IPS DF 6.9 (cell line): ENCODE measurements around the gene MRPL42.
A peak's percentile ranks its signal among the peaks of the same experiment; 100 is the strongest.
"Not testable (repeated sequence)": the region's sequence is repeated elsewhere in the genome, so short reads cannot be mapped to it uniquely, and the experiment has no call there.

Experiments used
- DNase-seq: peaks from one replicate; pipeline ENCODE4 v3.0.0-alpha.2; 2013; ENCODE audit warnings: low read depth, low spot score
- H3K27ac ChIP-seq: one replicate; pipeline ENCODE4 v1.5.1; 2013; ENCODE audit warnings: low read length, control low read depth
- H3K27me3 ChIP-seq: 2 replicates; pipeline ENCODE4 v1.6.1; 2013; ENCODE audit warnings: mild to moderate bottlenecking, low read length; ENCODE audit not compliant: control insufficient read depth, insufficient read depth
- H3K36me3 ChIP-seq: 2 replicates; pipeline ENCODE4 v1.6.1; 2013; ENCODE audit warnings: low read length; ENCODE audit not compliant: control insufficient read depth, insufficient read depth
- H3K4me1 ChIP-seq: 2 replicates; pipeline ENCODE4 v1.6.1; 2013; ENCODE audit warnings: low read length; ENCODE audit not compliant: control insufficient read depth, insufficient read depth
- H3K4me3 ChIP-seq: 2 replicates; pipeline ENCODE4 v1.5.1; 2013; ENCODE audit warnings: mild to moderate bottlenecking, low read length
- H3K9me3 ChIP-seq: 2 replicates; pipeline ENCODE4 v1.6.1; 2013; ENCODE audit warnings: low read length, inconsistent platforms; ENCODE audit not compliant: control insufficient read depth, insufficient read depth
- WGBS: extraction: QIAGEN DNeasy Blood & Tissue Kit; methylation state at CpG from one replicate; pipeline ENCODE4 v1.1.7; 2013; ENCODE audit warnings: mixed read lengths, missing lambda C conversion rate; ENCODE audit not compliant: insufficient read length, insufficient coverage; 5-methylcytosine and 5-hydroxymethylcytosine counted together

MRPL42 gene

GRCh38 chr12:93498813-93499212 lies 31.5 kb downstream of the MRPL42 start:
- H3K36me3 ChIP-seq, H3K4me1 ChIP-seq, H3K27ac ChIP-seq, DNase-seq, H3K4me3 ChIP-seq, H3K27me3 ChIP-seq, H3K9me3 ChIP-seq: not testable (repeated sequence)
- WGBS: no CpG with 5 or more reads among the region's 1 CpG

- no peak for DNase-seq
- Histone ChIP-seq H3K9me3 (no peaks in the 10 kb centered on the region), H3K36me3 (no peaks in the 10 kb centered on the region; the same call in 1 of the 2 replicates), H3K4me1 (no peaks in the 10 kb centered on the region), H3K4me3 (no peak overlapping the region), H3K27me3 (no peaks in the 10 kb centered on the region), H3K27ac (no peak overlapping the region)
- no CpG with 5 or more reads among the region's 1 CpG for WGBS
Observed at GRCh38 chr12:93500201-93500600, 32.9 kb downstream of the MRPL42 start.

GRCh38 chr12:93500667-93501066 lies 33.4 kb downstream of the MRPL42 start:
- no peak overlapping the region for H3K27ac ChIP-seq
- DNase-seq: no peak
- no peaks in the 10 kb centered on the region for H3K4me1 ChIP-seq
- no peaks in the 10 kb centered on the region; the same call in 1 of the 2 replicates for H3K36me3 ChIP-seq
- WGBS: no CpG with 5 or more reads among the region's 2 CpGs
- no peaks in the 10 kb centered on the region for H3K9me3 ChIP-seq
- H3K27me3 ChIP-seq: no peaks in the 10 kb centered on the region
- H3K4me3 ChIP-seq: no peak overlapping the region

GRCh38 chr12:93502802-93503623 lies 35.7 kb downstream of the MRPL42 start:
- Histone ChIP-seq H3K4me1 (no peaks in the 10 kb centered on the region), H3K4me3 (no peak overlapping the region), H3K36me3 (no peaks in the 10 kb centered on the region; the same call in 1 of the 2 replicates), H3K9me3 (no peaks in the 10 kb centered on the region), H3K27me3 (no peaks in the 10 kb centered on the region), H3K27ac (no peak overlapping the region)
- WGBS: no CpG with 5 or more reads among the region's 11 CpGs
- peak; percentile 13 for DNase-seq

- no peaks in the 10 kb centered on the region for H3K4me1 ChIP-seq
- DNase-seq: no peak
- no peaks in the 10 kb centered on the region for H3K9me3 ChIP-seq
- H3K36me3 ChIP-seq: no peaks in the 10 kb centered on the region
- no peak overlapping the region for H3K4me3 ChIP-seq
- H3K27ac ChIP-seq: no peak overlapping the region
- H3K27me3 ChIP-seq: no peaks in the 10 kb centered on the region
Observed at GRCh38 chr12:93507165-93507564, 39.9 kb downstream of the MRPL42 start.

GRCh38 chr12:93509506-93509905 lies 42.2 kb downstream of the MRPL42 start:
- H3K36me3 ChIP-seq: no peaks in the 10 kb centered on the region
- WGBS: no CpG with 5 or more reads among the region's 1 CpG

GRCh38 chr12:93514853-93515252 lies 47.5 kb downstream of the MRPL42 start:
- no peaks in the 10 kb centered on the region for H3K4me1 ChIP-seq
- DNase-seq: no peak
- WGBS: no CpG with 5 or more reads among the region's 5 CpGs
- no peak overlapping the region for H3K27ac ChIP-seq
- no peaks in the 10 kb centered on the region for H3K27me3 ChIP-seq
- no peaks in the 10 kb centered on the region for H3K36me3 ChIP-seq
- no peak overlapping the region for H3K4me3 ChIP-seq
- H3K9me3 ChIP-seq: no peaks in the 10 kb centered on the region

More at GRCh38 chr12:93509506-93509905, 42.2 kb downstream of the MRPL42 start:
- no peaks in the 10 kb centered on the region for H3K27me3 ChIP-seq
- no peak overlapping the region for H3K27ac ChIP-seq
- H3K4me1 ChIP-seq: no peaks in the 10 kb centered on the region
- H3K4me3 ChIP-seq: no peak overlapping the region
- H3K9me3 ChIP-seq: no peaks in the 10 kb centered on the region
- no peak for DNase-seq

GRCh38 chr12:93518725-93519124 lies 51.4 kb downstream of the MRPL42 start:
- H3K27ac ChIP-seq: no peak overlapping the region
- no peaks in the 10 kb centered on the region for H3K9me3 ChIP-seq
- H3K27me3 ChIP-seq: no peaks in the 10 kb centered on the region
- no CpG with 5 or more reads among the region's 5 CpGs for WGBS
- no peaks in the 10 kb centered on the region for H3K36me3 ChIP-seq
- DNase-seq: no peak
- H3K4me3 ChIP-seq: no peak overlapping the region
- H3K4me1 ChIP-seq: peaks cover 3% of the 10 kb centered on the region

GRCh38 chr12:93519859-93520258 lies 52.5 kb downstream of the MRPL42 start:
- no CpG with 5 or more reads among the region's 2 CpGs for WGBS

GRCh38 chr12:93520454-93520853 lies 53.1 kb downstream of the MRPL42 start:
- no CpG with 5 or more reads among the region's 2 CpGs for WGBS
- H3K36me3 ChIP-seq: no peaks in the 10 kb centered on the region
- H3K9me3 ChIP-seq: no peaks in the 10 kb centered on the region

More at GRCh38 chr12:93519859-93520258, 52.5 kb downstream of the MRPL42 start:
- DNase-seq: no peak
- Histone ChIP-seq H3K27me3 (no peaks in the 10 kb centered on the region), H3K4me1 (peaks cover 3% of the 10 kb centered on the region), H3K9me3 (no peaks in the 10 kb centered on the region), H3K27ac (no peak overlapping the region), H3K36me3 (no peaks in the 10 kb centered on the region), H3K4me3 (no peak overlapping the region)

More at GRCh38 chr12:93520454-93520853, 53.1 kb downstream of the MRPL42 start:
- no peak for DNase-seq
- Histone ChIP-seq H3K27me3 (no peaks in the 10 kb centered on the region), H3K27ac (no peak overlapping the region), H3K4me1 (peaks cover 3% of the 10 kb centered on the region), H3K4me3 (no peak overlapping the region)
